ENCODE measurements around the gene ANKRD18A. TPM values are rescaled to one million over a fixed set of nuclear protein-coding genes. Genes with fewer than 3 reads are reported as not detected.

The ANKRD18A gene
- total RNA-seq, 1 experiment from 2014 or later, result 46.0 TPM

DNA sequence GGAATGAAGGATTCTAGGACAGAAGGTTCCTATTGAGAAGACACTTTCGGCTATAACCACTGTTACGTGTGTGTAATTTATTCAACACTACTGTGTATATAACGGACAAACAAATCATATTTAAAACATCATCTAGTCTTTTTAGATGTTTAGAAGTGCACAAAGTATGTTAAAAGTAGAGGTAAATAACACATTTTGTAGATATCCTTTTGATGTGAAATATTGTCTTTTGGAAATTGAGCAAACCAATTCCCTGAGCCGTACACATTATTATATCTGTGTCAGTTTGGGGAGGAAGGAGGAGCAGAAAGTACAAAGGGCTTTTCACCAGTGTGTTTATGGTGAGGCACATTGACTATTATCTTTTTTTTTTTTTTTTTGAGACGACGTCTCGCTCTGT lies 39.1 kb upstream of the ANKRD18A start:
- Mint-ChIP-seq H3K9me3 (ENCODE audit: unreplicated experiment) (no peaks in the 10 kb centered on the region), H3K4me3 (ENCODE audit: unreplicated experiment) (no peak overlapping the region), H3K36me3 (ENCODE audit: insufficient read depth, unreplicated experiment) (no peaks in the 10 kb centered on the region), H3K4me1 (ENCODE audit: insufficient read depth, unreplicated experiment) (no peaks in the 10 kb centered on the region), H3K27me3 (ENCODE audit: insufficient read depth, unreplicated experiment) (peaks cover 27% of the 10 kb centered on the region), H3K27ac (ENCODE audit: low read depth, unreplicated experiment) (no peak overlapping the region)
- BruUV-seq (replicated peaks), result no TSS peak
- DNase-seq (ENCODE audit: unreplicated experiment), result no peak
- CTCF ChIA-PET, result interaction anchor here (1.0 kb wide), 1 partner anchor 18 kb away, joined by 3 read pairs; no protein-coding TSS in a partner anchor
- intact Hi-C loops (cut with micrococcal nuclease), result no loop called here
- no peak for TF ChIP-seq CTCF (IDR thresholded peaks at IDR 0.05; ENCODE audit: unreplicated experiment)
- POLR2A ChIA-PET, result no interaction called here

DNA sequence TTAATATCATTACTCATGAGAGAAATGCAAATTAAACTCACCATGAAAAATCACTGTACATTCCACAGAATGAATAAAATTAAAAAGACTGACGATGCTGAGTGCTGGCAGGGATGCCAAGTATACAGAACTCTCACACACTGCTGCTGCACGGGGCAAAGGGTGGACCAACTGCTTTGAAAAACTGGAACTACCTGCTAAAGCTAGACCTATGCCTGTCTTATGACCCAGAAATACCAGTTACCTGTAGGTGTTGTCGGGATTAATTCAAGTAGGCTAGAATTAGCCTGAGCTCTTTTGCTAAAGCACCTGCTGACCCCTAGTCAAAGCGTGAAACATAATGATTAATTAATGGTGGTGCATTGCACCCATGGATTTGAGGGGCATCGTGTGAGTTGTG lies 36.5 kb upstream of the ANKRD18A start:
- Mint-ChIP-seq H3K36me3 (ENCODE audit: insufficient read depth, unreplicated experiment) (no peaks in the 10 kb centered on the region), H3K27ac (ENCODE audit: low read depth, unreplicated experiment) (no peak overlapping the region), H3K4me3 (ENCODE audit: unreplicated experiment) (no peak overlapping the region), H3K9me3 (ENCODE audit: unreplicated experiment) (no peaks in the 10 kb centered on the region), H3K4me1 (ENCODE audit: insufficient read depth, unreplicated experiment) (no peaks in the 10 kb centered on the region), H3K27me3 (ENCODE audit: insufficient read depth, unreplicated experiment) (peaks cover 27% of the 10 kb centered on the region)
- POLR2A ChIA-PET, result no interaction called here
- CTCF ChIA-PET, result no interaction called here
- intact Hi-C loops (cut with micrococcal nuclease), result no loop called here
- BruUV-seq (replicated peaks), result no TSS peak
- DNase-seq (ENCODE audit: unreplicated experiment), result no peak
- TF ChIP-seq CTCF (IDR thresholded peaks at IDR 0.05; ENCODE audit: unreplicated experiment), result no peak

DNA sequence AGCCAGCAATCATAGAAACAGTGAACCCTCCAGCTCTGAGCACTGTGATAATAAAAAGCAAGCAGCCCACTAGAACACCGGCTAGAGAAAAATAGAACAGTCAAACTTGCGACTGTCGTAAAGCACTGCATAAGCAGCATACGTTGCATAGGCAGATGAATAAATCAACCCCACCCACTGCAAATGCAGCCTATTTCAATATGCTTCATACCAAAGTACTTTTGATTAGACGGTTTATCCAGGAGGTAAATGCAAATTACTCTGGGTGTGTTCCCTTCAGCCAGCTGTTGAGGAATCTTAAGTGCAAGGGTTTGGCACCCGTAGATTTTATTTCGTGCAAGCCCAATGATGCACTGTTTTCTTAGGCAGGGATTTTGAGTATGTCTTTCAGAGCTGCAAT lies 32.1 kb upstream of the ANKRD18A start:
- Mint-ChIP-seq H3K27me3 (ENCODE audit: insufficient read depth, unreplicated experiment) (peaks cover 22% of the 10 kb centered on the region), H3K9me3 (ENCODE audit: unreplicated experiment) (no peaks in the 10 kb centered on the region), H3K27ac (ENCODE audit: low read depth, unreplicated experiment) (no peak overlapping the region), H3K36me3 (ENCODE audit: insufficient read depth, unreplicated experiment) (no peaks in the 10 kb centered on the region), H3K4me3 (ENCODE audit: unreplicated experiment) (no peak overlapping the region), H3K4me1 (ENCODE audit: insufficient read depth, unreplicated experiment) (no peaks in the 10 kb centered on the region)
- intact Hi-C loops (cut with micrococcal nuclease), result no loop called here
- ChIA-PET CTCF (no interaction called here), POLR2A (no interaction called here)
- BruUV-seq (replicated peaks), result no TSS peak
- no peak for TF ChIP-seq CTCF (IDR thresholded peaks at IDR 0.05; ENCODE audit: unreplicated experiment)
- DNase-seq (ENCODE audit: unreplicated experiment), result no peak

GRCh38 chr9:38652044-38652443 lies 31.6 kb upstream of the ANKRD18A start:
- CTCF ChIA-PET, result no interaction called here
- TF ChIP-seq CTCF (IDR thresholded peaks at IDR 0.05; ENCODE audit: unreplicated experiment), result no peak
- Mint-ChIP-seq H3K9me3 (ENCODE audit: unreplicated experiment) (no peaks in the 10 kb centered on the region), H3K4me1 (ENCODE audit: insufficient read depth, unreplicated experiment) (no peaks in the 10 kb centered on the region), H3K27ac (ENCODE audit: low read depth, unreplicated experiment) (no peak overlapping the region), H3K4me3 (ENCODE audit: unreplicated experiment) (no peak overlapping the region), H3K27me3 (ENCODE audit: insufficient read depth, unreplicated experiment) (peaks cover 18% of the 10 kb centered on the region), H3K36me3 (ENCODE audit: insufficient read depth, unreplicated experiment) (no peaks in the 10 kb centered on the region)
- DNase-seq (ENCODE audit: unreplicated experiment), result no peak
- intact Hi-C loops (cut with micrococcal nuclease), result no loop called here
- BruUV-seq (replicated peaks), result no TSS peak
- POLR2A ChIA-PET, result no interaction called here
